GM12891 (cell line): ENCODE results near the gene ANAPC2.

ENCODE experiments used
- DNase-seq: peaks from one replicate; pipeline ENCODE4 v3.0.0; 2011; ENCODE audit warnings: low spot score; ENCODE audit not compliant: insufficient read length
- FAIRE-seq: peaks from 2 replicates; lab custom pipeline; 2011; peaks lifted over from hg19 to GRCh38; lab: Jason Lieb, UNC
- PAX5 ChIP-seq: IDR thresholded peaks from 2 replicates; pipeline ENCODE4 v1.6.1; 2011; ENCODE audit warnings: low read length, moderate library complexity, mild to moderate bottlenecking; ENCODE audit not compliant: insufficient read depth, severe bottlenecking
- POLR2A ChIP-seq: IDR thresholded peaks from 2 replicates; pipeline ENCODE4 v1.6.1; 2011; ENCODE audit warnings: low read depth, low read length, control low read depth
- POLR2AphosphoS5 ChIP-seq: IDR thresholded peaks from 2 replicates; pipeline ENCODE4 v1.6.1; 2011; ENCODE audit warnings: low read depth, low read length, control low read depth
- POU2F2 ChIP-seq: IDR thresholded peaks from 2 replicates; pipeline ENCODE4 v1.6.1; 2011; ENCODE audit warnings: low read depth, mild to moderate bottlenecking, control low read depth, low read length, moderate library complexity
- SPI1 ChIP-seq: IDR thresholded peaks from 2 replicates; pipeline ENCODE4 v1.6.1; 2011; ENCODE audit warnings: low read depth, low read length, control low read depth
- TAF1 ChIP-seq: IDR thresholded peaks from 2 replicates; pipeline ENCODE4 v1.6.1; 2011; ENCODE audit warnings: low read depth, low read length, control low read depth

Gene ANAPC2

DNA sequence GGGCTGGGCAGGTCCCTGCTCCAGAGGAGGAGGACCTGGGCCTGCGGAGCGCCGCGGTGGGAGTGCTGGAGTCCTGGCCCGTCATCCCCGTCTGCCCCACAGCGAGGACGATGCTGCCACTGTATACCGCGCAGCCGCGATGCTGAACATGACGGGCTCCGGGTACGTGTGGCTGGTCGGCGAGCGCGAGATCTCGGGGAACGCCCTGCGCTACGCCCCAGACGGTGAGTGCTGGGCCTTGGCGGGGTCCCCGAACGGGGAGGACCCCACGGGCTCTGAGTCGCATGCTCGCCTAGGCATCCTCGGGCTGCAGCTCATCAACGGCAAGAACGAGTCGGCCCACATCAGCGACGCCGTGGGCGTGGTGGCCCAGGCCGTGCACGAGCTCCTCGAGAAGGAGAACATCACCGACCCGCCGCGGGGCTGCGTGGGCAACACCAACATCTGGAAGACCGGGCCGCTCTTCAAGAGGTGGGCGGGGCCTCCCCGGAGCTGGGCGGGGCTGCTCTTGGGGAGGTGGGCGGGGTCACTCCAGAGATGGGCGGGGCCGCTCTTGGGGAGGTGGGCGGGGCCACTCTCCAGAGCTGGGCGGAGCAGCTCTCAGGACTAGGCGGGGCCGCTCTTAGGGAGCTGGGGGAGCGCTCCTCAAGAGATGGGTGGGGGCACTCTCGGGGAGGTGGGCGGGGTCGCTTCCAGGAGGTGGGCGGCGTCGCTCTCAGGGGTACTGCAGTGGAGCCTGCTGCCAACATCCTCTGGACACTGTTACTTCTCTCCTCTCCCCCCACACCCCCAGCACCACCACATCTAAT lies 31.6 kb downstream of the ANAPC2 start:
- peak; percentile 84 for FAIRE-seq
- TF ChIP-seq PAX5 (no peak), POLR2A (no peak), POLR2AphosphoS5 (no peak), SPI1 (no peak), TAF1 (no peak), POU2F2 (no peak)
- peak; percentile 73 for DNase-seq

DNA sequence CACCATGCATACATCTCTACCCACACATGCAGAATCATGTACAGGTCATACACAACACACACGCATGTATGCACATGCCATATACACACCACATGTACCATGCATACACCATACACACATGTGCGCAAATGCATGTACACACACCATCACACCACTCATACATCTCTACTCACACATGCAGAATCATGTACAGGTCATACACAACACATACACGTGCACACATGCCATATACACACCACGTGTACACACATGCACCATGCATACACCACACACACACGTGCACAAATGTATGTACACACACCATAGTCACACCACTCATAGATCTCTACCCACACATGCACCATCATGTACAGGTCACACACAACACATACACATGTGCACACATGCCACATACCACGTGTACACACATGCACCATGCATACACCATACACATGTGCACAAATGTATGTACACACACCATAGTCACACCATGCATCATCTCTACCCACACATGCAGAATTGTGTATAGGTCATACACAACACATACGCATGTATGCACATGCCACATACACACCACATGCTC lies 35.4 kb downstream of the ANAPC2 start:
- FAIRE-seq (peak; percentile 90), DNase-seq (no peak)
- TF ChIP-seq POLR2A, result no peak
- TF ChIP-seq TAF1, result no peak
- TF ChIP-seq PAX5, result no peak
- no peak for TF ChIP-seq POU2F2

DNA sequence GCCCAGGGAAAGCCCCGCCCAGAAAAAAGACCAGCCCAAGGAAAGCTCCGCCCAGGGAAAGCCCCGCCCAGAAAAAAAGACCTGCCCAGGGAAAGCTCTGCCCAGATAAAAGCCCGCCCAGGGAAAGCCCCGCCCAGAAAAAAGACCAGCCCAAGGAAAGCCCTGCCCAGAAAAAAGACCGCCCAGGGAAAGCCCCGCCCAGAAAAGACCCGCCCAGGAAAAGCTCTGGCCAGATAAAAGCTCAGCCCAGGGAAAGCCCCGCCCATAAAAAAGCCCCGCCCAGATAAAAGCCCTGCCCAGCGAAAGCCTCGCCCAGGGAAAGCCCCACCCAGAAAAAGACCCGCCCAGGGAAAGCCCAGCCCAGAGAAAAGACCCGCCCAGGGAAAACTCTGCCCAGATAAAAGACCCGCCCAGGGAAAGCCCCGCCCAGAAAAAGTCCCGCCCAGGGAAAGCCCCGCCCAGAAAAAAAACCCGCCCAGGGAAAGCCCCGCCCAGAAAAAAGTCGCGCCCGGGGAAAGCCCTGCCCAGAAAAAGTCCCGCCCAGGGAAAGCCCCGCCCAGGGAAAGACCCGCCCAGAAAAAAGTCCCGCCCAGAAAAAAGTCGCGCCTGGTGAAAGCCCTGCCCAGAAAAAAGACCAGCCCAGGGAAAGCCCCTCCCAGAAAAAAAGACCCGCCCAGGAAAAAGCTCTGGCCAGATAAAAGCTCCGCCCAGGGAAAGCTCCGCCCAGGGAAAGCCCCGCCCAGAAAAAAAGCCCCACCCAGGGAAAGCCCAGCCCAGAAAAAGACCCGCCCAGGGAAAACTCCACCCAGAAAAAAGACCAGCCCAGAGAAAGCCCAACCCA lies 37.5 kb downstream of the ANAPC2 start:
- TF ChIP-seq POLR2A, result no peak
- no peak for FAIRE-seq
- DNase-seq, result peak; percentile 71

DNA sequence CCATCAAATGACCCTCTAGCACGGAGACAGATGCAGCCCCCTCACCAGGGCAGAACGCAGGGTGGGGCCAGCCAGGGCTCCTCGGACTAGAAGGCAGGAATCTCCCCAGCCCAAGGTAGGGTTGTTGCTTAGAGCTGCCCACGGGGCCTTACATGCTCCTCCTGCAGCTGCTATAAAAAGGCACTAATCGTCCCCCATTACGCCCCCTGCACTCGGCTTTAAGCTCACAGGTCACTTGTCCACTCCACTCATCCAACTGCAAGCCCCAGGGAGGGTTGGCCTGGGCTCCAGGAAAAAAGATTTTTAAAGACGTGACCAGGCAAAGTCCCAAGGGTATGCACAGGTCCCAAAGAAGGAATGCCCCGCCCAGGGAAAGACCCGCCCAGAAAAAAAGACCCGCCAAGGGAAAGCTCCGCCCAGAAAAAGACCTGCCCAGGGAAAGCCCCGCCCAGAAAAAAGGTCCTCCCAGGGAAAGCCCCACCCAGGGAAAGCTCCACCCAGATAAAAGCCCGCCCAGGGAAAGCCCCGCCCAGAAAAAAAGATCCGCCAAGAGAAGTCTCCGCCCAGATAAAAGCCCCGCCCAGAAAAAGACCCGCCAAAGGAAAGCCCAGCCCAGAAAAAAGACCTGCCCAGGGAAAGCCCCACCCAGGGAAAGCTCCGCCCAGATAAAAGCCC lies 38.3 kb downstream of the ANAPC2 start:
- no peak for FAIRE-seq

DNA sequence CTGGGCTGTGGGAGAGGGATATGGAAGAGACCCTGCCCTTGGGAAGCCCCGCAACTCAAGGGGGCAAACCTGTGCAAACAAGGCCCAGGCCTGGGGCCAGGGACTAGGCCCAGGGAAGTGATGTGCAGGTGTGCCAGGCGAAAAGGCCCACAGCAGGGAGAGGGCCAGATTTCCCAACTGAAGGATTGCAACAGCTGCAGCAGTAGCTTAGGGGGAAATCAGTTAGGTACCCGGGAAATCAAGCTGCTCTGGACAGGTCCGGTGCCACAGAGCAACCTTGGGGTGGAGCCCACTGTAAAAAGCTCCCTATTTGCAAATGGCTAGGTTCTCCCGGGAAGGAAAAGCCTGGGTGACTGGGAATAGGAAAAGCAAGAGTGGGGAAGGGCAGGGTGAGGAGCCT lies 39.0 kb downstream of the ANAPC2 start:
- TF ChIP-seq POU2F2 (no peak), POLR2A (no peak), POLR2AphosphoS5 (no peak)
- no peak for DNase-seq
- no peak for FAIRE-seq

More for the DNA sequence above, 38.3 kb downstream of the ANAPC2 start:
- TF ChIP-seq PAX5 (no peak), POLR2AphosphoS5 (no peak), POLR2A (no peak), TAF1 (no peak), SPI1 (no peak), POU2F2 (no peak)
- no peak for DNase-seq

DNA sequence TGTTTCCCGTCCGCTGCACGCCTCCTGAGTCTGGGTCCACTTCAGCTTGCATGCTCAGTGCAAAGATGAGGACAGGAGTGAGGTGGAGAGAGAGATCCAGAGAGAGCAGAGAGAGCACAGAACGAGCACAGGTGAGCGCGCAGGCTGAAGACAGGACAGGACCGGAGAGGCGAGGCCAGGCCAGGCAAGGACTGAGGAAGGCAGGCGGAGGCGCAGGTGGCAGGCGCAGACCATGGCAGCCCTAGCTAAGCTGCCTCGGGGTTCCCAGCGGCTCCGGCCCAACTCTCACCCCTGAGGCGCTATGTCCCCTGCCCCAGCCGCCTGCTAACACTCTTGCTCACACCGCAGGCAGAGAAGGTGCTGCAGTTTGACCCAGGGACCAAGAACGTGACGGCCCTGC lies 39.7 kb downstream of the ANAPC2 start:
- no peak for FAIRE-seq
- no peak for DNase-seq
- TF ChIP-seq SPI1 (no peak), POLR2A (no peak), PAX5 (no peak), POU2F2 (no peak), TAF1 (no peak), POLR2AphosphoS5 (no peak)

DNA sequence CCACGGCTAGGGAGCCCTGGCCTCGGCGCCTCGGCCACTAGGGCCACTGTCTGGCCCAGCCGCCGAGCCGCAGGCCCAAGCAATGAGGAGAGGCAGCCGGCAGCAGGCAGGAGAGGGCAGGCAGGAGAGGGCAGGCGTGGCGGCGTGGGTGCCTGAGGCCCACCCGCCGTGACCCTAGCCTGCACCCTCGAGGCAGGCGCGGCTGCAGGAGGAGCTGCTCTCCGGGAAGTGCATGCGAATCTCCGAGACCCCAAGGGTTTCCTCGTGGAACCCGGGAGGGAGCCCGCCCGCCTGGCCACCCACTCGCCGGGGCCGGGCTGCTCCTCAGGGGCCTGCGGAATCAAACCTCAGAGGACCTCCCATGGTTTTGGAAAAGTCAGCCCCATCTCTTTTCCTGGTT lies 40.1 kb downstream of the ANAPC2 start:
- DNase-seq, result no peak
- FAIRE-seq, result no peak
- TF ChIP-seq POLR2AphosphoS5 (no peak), POLR2A (no peak), POU2F2 (no peak), SPI1 (no peak), PAX5 (no peak), TAF1 (no peak)

DNA sequence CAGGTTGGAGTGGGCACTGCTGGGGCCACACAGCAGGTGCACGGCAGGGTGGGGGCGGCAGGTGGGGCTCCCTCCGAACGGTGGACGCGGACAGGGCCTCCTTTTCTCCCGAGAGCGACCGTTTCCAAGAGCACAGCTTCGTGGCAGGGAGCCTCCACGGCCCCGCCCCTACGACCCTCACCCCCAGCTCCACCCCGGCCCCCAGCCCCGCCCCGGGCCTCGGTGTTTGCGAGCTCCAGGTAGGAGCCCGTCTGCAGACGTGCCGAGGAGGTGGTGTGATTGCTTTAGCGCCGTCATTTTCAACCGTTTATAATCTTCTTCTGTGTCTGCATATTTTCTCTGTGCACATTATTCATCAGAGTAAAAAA lies 40.6 kb downstream of the ANAPC2 start:
- TF ChIP-seq TAF1, result no peak
- TF ChIP-seq POLR2AphosphoS5, result no peak
- TF ChIP-seq PAX5, result no peak
- no peak for TF ChIP-seq SPI1
- no peak for TF ChIP-seq POLR2A
- TF ChIP-seq POU2F2, result no peak
- FAIRE-seq, result no peak
- DNase-seq, result no peak
